ENCODE measurements around the gene NPHS1.

Gene NPHS1

DNA sequence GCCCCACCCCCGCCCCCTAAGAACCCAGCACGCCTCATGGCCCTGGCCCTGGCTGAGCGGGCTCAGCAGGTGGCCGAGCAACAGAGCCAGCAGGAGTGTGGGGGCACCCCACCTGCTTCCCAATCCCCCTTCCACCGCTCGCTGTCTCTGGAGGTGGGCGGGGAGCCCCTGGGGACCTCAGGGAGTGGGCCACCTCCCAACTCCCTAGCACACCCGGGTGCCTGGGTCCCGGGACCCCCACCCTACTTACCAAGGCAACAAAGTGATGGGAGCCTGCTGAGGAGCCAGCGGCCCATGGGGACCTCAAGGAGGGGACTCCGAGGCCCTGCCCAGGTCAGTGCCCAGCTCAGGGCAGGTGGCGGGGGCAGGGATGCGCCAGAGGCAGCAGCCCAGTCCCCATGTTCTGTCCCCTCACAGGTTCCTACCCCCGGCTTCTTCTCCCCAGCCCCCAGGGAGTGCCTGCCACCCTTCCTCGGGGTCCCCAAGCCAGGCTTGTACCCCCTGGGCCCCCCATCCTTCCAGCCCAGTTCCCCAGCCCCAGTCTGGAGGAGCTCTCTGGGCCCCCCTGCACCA is 65.0 kb downstream of the NPHS1 start:
- Histone ChIP-seq H3K4me3 (ENCODE audit: low read depth, low read length) (no peak overlapping the region), H3K36me3 (peaks cover 38% of the 10 kb centered on the region), H3K27me3 (ENCODE audit: insufficient read depth, low read depth, severe bottlenecking) (no peaks in the 10 kb centered on the region), H3K27ac (peak overlapping the region; percentile 53), H3K9me3 (ENCODE audit: severe bottlenecking) (no peaks in the 10 kb centered on the region)
- DNase-seq: no peak
- TF ChIP-seq, protein P1, sequence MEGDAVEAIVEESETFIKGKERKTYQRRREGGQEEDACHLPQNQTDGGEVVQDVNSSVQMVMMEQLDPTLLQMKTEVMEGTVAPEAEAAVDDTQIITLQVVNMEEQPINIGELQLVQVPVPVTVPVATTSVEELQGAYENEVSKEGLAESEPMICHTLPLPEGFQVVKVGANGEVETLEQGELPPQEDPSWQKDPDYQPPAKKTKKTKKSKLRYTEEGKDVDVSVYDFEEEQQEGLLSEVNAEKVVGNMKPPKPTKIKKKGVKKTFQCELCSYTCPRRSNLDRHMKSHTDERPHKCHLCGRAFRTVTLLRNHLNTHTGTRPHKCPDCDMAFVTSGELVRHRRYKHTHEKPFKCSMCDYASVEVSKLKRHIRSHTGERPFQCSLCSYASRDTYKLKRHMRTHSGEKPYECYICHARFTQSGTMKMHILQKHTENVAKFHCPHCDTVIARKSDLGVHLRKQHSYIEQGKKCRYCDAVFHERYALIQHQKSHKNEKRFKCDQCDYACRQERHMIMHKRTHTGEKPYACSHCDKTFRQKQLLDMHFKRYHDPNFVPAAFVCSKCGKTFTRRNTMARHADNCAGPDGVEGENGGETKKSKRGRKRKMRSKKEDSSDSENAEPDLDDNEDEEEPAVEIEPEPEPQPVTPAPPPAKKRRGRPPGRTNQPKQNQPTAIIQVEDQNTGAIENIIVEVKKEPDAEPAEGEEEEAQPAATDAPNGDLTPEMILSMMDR (IDR thresholded peaks at IDR 0.05; ENCODE audit: low read depth, low read length): no peak

DNA sequence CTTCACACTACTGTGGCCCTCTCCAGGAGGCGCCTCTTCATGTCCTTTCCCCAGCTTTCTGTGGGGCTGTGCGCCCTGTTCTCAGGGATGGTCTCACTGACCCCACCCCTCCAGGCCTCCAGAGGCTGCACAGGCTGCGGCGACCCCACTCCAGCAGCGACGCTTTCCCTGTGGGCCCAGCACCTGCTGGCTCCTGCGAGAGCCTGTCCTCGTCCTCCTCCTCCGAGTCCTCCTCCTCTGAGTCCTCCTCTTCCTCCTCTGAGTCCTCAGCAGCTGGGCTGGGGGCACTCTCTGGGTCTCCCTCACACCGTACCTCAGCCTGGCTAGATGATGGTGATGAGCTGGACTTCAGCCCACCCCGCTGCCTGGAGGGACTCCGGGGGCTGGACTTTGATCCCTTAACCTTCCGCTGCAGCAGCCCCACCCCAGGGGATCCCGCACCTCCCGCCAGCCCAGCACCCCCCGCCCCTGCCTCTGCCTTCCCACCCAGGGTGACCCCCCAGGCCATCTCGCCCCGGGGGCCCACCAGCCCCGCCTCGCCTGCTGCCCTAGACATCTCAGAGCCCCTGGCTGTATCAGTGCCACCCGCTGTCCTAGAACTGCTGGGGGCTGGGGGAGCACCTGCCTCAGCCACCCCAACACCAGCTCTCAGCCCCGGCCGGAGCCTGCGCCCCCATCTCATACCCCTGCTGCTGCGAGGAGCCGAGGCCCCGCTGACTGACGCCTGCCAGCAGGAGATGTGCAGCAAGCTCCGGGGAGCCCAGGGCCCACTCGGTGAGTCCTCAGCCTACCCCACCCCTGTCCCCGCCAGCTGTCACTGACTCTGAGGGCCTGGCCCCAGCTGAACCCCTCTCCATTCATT is 65.8 kb downstream of the NPHS1 start:
- no peaks in the 10 kb centered on the region for H3K27me3 ChIP-seq (ENCODE audit: insufficient read depth, low read depth, severe bottlenecking)
- peak; percentile 87 for DNase-seq
- no peak overlapping the region for H3K4me3 ChIP-seq (ENCODE audit: low read depth, low read length)
- peak overlapping the region; percentile 58 for H3K27ac ChIP-seq
- H3K36me3 ChIP-seq: peaks cover 44% of the 10 kb centered on the region
- no peaks in the 10 kb centered on the region for H3K9me3 ChIP-seq (ENCODE audit: severe bottlenecking)
- TF ChIP-seq, protein P1 (IDR thresholded peaks at IDR 0.05; ENCODE audit: low read depth, low read length): no peak

DNA sequence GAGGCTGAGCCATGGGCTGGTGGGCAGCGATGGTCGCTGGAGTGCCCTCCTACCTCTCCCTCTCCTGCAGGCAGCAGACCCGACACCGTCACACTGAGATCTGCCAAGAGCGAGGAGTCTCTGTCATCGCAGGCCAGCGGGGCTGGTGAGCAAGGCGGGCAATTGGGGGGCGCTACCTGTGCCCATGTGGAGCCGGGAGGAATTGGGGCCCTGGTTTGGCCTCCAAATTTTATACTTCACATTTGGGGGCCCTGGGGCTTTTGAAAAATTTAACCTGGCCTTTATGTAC is 67.0 kb downstream of the NPHS1 start:
- no peak for DNase-seq
- Histone ChIP-seq H3K27me3 (ENCODE audit: insufficient read depth, low read depth, severe bottlenecking) (no peaks in the 10 kb centered on the region), H3K36me3 (peaks cover 51% of the 10 kb centered on the region), H3K9me3 (ENCODE audit: severe bottlenecking) (no peaks in the 10 kb centered on the region), H3K4me3 (ENCODE audit: low read depth, low read length) (no peak overlapping the region), H3K27ac (no peak overlapping the region)
- TF ChIP-seq, protein P1 (IDR thresholded peaks at IDR 0.05; ENCODE audit: low read depth, low read length): no peak

DNA sequence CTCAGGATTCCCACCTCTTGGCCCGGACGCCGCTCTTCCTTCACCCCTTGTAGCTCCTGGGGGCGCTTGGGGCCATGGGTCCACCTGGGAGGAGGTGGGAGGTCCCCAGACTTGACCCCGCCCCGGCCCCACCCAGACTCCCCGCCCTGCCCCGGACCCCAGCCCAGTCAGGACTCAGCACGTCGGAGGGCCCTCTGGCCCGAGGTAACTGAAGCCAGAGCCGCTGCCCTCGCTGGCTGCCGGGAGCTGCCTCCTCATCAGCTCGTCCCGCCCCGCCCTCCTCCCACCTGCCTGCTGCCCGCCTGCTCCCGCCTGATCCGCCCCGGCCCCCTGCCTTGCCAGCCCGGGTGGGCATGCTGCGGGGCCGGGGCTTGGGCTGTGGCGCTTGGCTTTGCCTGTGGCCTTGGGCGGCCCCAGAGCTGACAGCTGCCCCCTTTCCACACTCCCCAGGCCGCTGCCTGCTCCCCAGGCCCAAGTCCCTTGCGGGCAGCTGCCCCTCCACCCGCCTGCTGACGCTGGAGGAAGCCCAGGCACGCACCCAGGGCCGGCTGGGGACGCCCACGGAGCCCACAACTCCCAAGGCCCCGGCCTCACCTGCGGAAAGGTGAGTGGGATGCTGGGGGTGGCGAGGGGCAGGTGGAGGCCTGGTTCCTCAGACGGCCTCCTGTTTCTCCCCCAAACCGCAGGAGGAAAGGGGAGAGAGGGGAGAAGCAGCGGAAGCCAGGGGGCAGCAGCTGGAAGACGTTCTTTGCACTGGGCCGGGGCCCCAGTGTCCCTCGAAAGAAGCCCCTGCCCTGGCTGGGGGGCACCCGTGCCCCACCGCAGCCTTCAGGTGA is 67.6 kb downstream of the NPHS1 start:
- no peak overlapping the region for H3K27ac ChIP-seq
- no peak for DNase-seq
- H3K27me3 ChIP-seq (ENCODE audit: insufficient read depth, low read depth, severe bottlenecking): no peaks in the 10 kb centered on the region
- no peaks in the 10 kb centered on the region for H3K9me3 ChIP-seq (ENCODE audit: severe bottlenecking)
- H3K36me3 ChIP-seq: peaks cover 57% of the 10 kb centered on the region
- TF ChIP-seq, protein P1 (IDR thresholded peaks at IDR 0.05; ENCODE audit: low read depth, low read length): no peak
- no peak overlapping the region for H3K4me3 ChIP-seq (ENCODE audit: low read depth, low read length)

DNA sequence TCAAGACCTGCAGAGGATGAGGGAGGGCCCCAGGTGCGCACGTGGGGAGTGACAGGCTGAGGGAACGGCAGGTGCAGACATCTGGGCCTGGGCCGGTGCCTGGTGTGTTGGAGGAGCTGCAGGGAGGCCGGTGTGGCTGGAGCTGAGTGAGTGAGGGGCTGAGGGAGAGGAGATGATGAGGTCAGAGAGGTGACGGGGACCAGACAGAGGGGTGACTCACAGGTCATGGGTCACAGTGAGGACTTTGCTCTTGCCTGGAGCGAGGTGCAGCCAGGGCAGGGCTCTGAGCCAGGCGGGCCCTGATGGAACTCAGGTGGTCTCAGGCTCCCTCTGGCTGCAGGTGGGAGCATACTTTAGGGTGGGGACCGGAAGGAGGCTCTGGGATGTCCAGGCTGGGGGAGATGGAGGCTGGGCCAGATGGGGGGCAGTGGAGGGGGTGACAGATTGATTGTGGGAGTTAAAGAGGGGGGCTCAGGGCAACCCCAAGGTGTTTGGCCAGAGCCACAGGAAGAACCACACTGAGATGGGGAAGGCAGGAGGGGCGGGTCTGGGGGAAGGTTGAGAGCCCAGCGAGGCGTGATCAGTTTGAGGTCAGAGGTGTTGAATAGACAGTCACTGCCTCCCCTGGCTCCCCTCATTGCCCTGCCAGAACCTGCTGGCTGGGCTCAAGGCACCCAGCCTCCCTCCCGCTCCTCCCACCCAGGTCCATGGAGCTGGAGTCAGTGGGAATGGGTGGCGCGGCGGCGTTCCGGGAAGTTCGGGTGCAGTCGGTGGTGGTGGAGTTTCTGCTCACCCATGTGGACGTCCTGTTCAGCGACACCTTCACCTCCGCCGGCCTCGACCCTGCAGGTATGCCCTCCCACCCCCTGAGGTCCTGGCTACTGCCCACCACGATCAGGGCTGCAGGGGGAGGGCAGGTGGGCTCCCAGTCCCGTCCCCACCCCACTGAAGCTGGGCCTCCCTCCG is 68.6 kb downstream of the NPHS1 start:
- no peak overlapping the region for H3K4me3 ChIP-seq (ENCODE audit: low read depth, low read length)
- H3K27me3 ChIP-seq (ENCODE audit: insufficient read depth, low read depth, severe bottlenecking): no peaks in the 10 kb centered on the region
- H3K36me3 ChIP-seq: peaks cover 63% of the 10 kb centered on the region
- no peaks in the 10 kb centered on the region for H3K9me3 ChIP-seq (ENCODE audit: severe bottlenecking)
- TF ChIP-seq, protein P1 (IDR thresholded peaks at IDR 0.05; ENCODE audit: low read depth, low read length): no peak
- DNase-seq: no peak
- no peak overlapping the region for H3K27ac ChIP-seq

All from WERI-Rb-1 (cell line).